K562 (cell line): ENCODE results near the gene ITGAE. TPM values are rescaled to one million over a fixed set of nuclear protein-coding genes. Genes with fewer than 3 reads are reported as not detected.

ENCODE experiments used
- AFF4 ChIP-seq: sonication (generic); formaldehyde crosslinking; IDR thresholded peaks from 2 replicates; pipeline ENCODE4 v1.8.0; 2023; ENCODE audit warnings: mild to moderate bottlenecking, missing genetic modification reagents
- ARID4B ChIP-seq: sonication (generic); formaldehyde crosslinking; IDR thresholded peaks from 2 replicates; pipeline ENCODE4 v1.8.0; 2022; ENCODE audit warnings: mild to moderate bottlenecking, missing genetic modification reagents
- BCOR ChIP-seq: fragments of 450-650 bp; IDR thresholded peaks from 2 replicates; pipeline ENCODE4 v1.6.1; 2016
- CBFA2T2 ChIP-seq: fragments of 450-650 bp; conservative IDR thresholded peaks from 2 replicates; pipeline ENCODE4 v1.6.1; 2017; ENCODE audit warnings: mild to moderate bottlenecking
- CHD1 ChIP-seq: fragments of 200-600 bp; sonication (generic); IDR thresholded peaks from one replicate; pipeline ENCODE4 v1.6.1; 2012; ENCODE audit warnings: mild to moderate bottlenecking, moderate library complexity, low read length, inconsistent platforms
- CXXC5 ChIP-seq: fragments of 250-450 bp; sonication (Bioruptor Pico); IDR thresholded peaks from 2 replicates; pipeline ENCODE4 v1.8.0; 2022; ENCODE audit warnings: inconsistent platforms, mild to moderate bottlenecking, moderate library complexity
- EP300 ChIP-seq: IDR thresholded peaks from 2 replicates; pipeline ENCODE4 v1.6.1; 2012; ENCODE audit warnings: low read length, improper control_type of control experiment
- KDM1A ChIP-seq, 2 experiments: fragments of 450-650 bp; IDR thresholded peaks; 2 replicates each; pipeline ENCODE4 v1.6.1; 2016; ENCODE audit warnings: mild to moderate bottlenecking in 2 of 2
- MYC ChIP-seq, 2 experiments: fragments of 250-450 bp in 1 of 2; sonication (Bioruptor Pico) in 1 of 2; IDR thresholded peaks; 2 replicates each; pipeline versions ENCODE4 v1.5.1 to v1.6.1; 2012 to 2021; ENCODE audit warnings: low read depth in 2 of 2, borderline replicate concordance in 1 of 2, improper control_type of control experiment in 1 of 2, low read length in 1 of 2, mild to moderate bottlenecking in 1 of 2, moderate library complexity in 1 of 2
- NCOR1 ChIP-seq: fragments of 450-650 bp; IDR thresholded peaks from 2 replicates; pipeline ENCODE4 v1.6.1; 2016; ENCODE audit warnings: mild to moderate bottlenecking, moderate library complexity
- NFIC ChIP-seq: fragments of 450-650 bp; IDR thresholded peaks from 2 replicates; pipeline ENCODE4 v1.6.1; 2017; ENCODE audit warnings: mild to moderate bottlenecking, inconsistent platforms
- RCOR1 ChIP-seq, 2 experiments: IDR thresholded peaks; 2 replicates each; pipeline ENCODE4 v1.6.1; 2012; ENCODE audit warnings: low read depth in 2 of 2, low read length in 2 of 2, borderline replicate concordance in 1 of 2, improper control_type of control experiment in 1 of 2
- SIN3A ChIP-seq, 2 experiments: fragments of 150-350 bp in 1 of 2; IDR thresholded peaks; 2 replicates each; pipeline ENCODE4 v1.6.1; 2011 to 2016; ENCODE audit warnings: borderline replicate concordance in 2 of 2, low read depth in 2 of 2, low read length in 2 of 2, mild to moderate bottlenecking in 2 of 2, moderate library complexity in 2 of 2; ENCODE audit not compliant: control insufficient read depth in 1 of 2
- SMAD4 ChIP-seq: fragments of 250-450 bp; sonication (Bioruptor Pico); conservative IDR thresholded peaks from 2 replicates; pipeline ENCODE4 v1.8.0; 2021; ENCODE audit warnings: inconsistent platforms, mild to moderate bottlenecking, moderate library complexity
- TCF3 ChIP-seq: sonication (generic); formaldehyde crosslinking; IDR thresholded peaks from 2 replicates; pipeline ENCODE4 v1.4.0; 2020; ENCODE audit warnings: mild to moderate bottlenecking, missing genetic modification reagents
- TEAD2 ChIP-seq: fragments of 450-650 bp; IDR thresholded peaks from 2 replicates; pipeline ENCODE4 v1.6.1; 2016; ENCODE audit warnings: missing genetic modification characterization, control low read depth, missing compliant biosample characterization
- ZEB2 ChIP-seq: fragments of 450-650 bp; IDR thresholded peaks from 2 replicates; pipeline ENCODE4 v1.6.1; 2016
- polyA plus RNA-seq, 8 experiments: library from polyadenylated mRNA; depleted of rRNA in 4 of 8; stranded (reverse) in 5 of 8; unstranded in 3 of 8; fragments of >200 nt; fragmentation: Nextera tagmentation in 2 of 8; fragmentation: Illumina TruSeq in 1 of 8; extraction: Ambion mirVana in 2 of 8; extraction: Trizol in 1 of 8; gene quantifications; 2 replicates each; pipeline versions ENCODE4 v1.2.1 to v1.2.3, GENCODE V29; 2011 to 2014; ENCODE audit warnings: inconsistent platforms in 1 of 8, missing spikeins in 1 of 8
- total RNA-seq, 7 experiments: library from RNA; depleted of rRNA in 6 of 7; stranded (reverse); fragments of >200 nt in 6 of 7; fragmentation: Illumina TruSeq in 2 of 7; extraction: Trizol in 2 of 7; gene quantifications; 2 replicates each; pipeline versions ENCODE4 v1.2.1 to v1.2.3, GENCODE V29; 2011 to 2021; ENCODE audit warnings: low replicate concordance in 1 of 7

Gene ITGAE
- total and polyA plus RNA-seq, 9 of the 15 experiments (the other 6 are each of a cell fraction or from before 2014, with no cell fraction given) = 14.8 to 160 (median 27.0) TPM

GRCh38 chr17:3667366-3668278 lies 133.4 kb downstream of the ITGAE start (continued):
- TF ChIP-seq KDM1A (IDR thresholded peaks at IDR 0.05) = peak; percentile 49 to 62; a peak in 3 of 4 replicates
- peak; percentile 47; the same call in 1 of the 2 replicates for TF ChIP-seq TCF3 (CRISPR knock-in tag)
- TF ChIP-seq NCOR1 = peak; percentile 27; the same call in 1 of the 2 replicates
- TF ChIP-seq RCOR1 (IDR thresholded peaks at IDR 0.05; ENCODE audit: borderline replicate concordance in 1 of 2, low read depth in 2 of 2, low read length in 2 of 2) = peak in 1 of 2 experiments; percentile 88; a peak in 2 of 4 replicates
- peak; percentile 71 for TF ChIP-seq CBFA2T2
- peak; percentile 38 for TF ChIP-seq CHD1
- TF ChIP-seq ZEB2 = 0 out of 2 replicates have a peak, but pooled peaks have one; percentile 26
- no peak for TF ChIP-seq TEAD2
- TF ChIP-seq NFIC = peak; percentile 85
- peak; percentile 7; the same call in 1 of the 2 replicates for TF ChIP-seq MYC (IDR thresholded peaks at IDR 0.05; ENCODE audit: low read depth, low read length)
- no peak for TF ChIP-seq MYC (CRISPR knock-in tag; IDR thresholded peaks at IDR 0.05; ENCODE audit: borderline replicate concordance, low read depth)
- TF ChIP-seq ARID4B (CRISPR knock-in tag) = no peak
- TF ChIP-seq CXXC5 = peak; percentile 47; the same call in 1 of the 2 replicates
- peak in 1 of 2 experiments; percentile 52; a peak in 1 of 4 replicates for TF ChIP-seq SIN3A (IDR thresholded peaks at IDR 0.05; ENCODE audit: borderline replicate concordance in 2 of 2, control insufficient read depth in 1 of 2, low read depth in 2 of 2, low read length in 2 of 2)
- peak; percentile 24; the same call in 1 of the 2 replicates for TF ChIP-seq EP300
- TF ChIP-seq AFF4 (CRISPR knock-in tag) = peak; percentile 62; the same call in 1 of the 2 replicates
- TF ChIP-seq BCOR = 0 out of 2 replicates have a peak, but pooled peaks have one; percentile 32
- TF ChIP-seq SMAD4 = 0 out of 2 replicates have a peak, but pooled peaks have one; percentile 29
